Caco-2 (cell line): ENCODE measurements around the gene GPX4. TPM values are rescaled to one million over a fixed set of nuclear protein-coding genes. Genes with fewer than 3 reads are reported as not detected.

Experiments
- BruUV-seq: library from RNA; stranded (reverse); fragments of 400-500 nt; replicated peaks from 2 replicates; lab custom pipeline; 2021; lab: Mats Ljungman, UMichigan
- CTCF ChIA-PET: fragments of 300-600 bp; sonication (Branson Sonifier 250); formaldehyde crosslinking; loops from one replicate; lab custom pipeline; 2022; ENCODE audit warnings: antibody characterized with exemption; lab: Charles Lee
- POLR2A ChIA-PET: fragments of 300-600 bp; sonication (Branson Sonifier 250); formaldehyde crosslinking; loops from one replicate; lab custom pipeline; 2022; ENCODE audit warnings: antibody characterized with exemption; lab: Charles Lee
- DNase-seq, 2 experiments: peaks; one replicate each; pipeline versions ENCODE4 v3.0.0 to v3.0.0-alpha.2; 2020 to 2022
- H3K27me3 ChIP-seq: replicated peaks from 2 replicates; pipeline ENCODE4 v1.6.0; 2011; ENCODE audit warnings: low read length; ENCODE audit not compliant: control insufficient read depth, insufficient read depth
- H3K36me3 ChIP-seq: 2 replicates; pipeline ENCODE4 v1.5.1; 2011; ENCODE audit warnings: low read length; ENCODE audit not compliant: control insufficient read depth, insufficient read depth
- H3K4me1 ChIP-seq: fragments of 250-450 bp; sonication (Bioruptor Pico); 2 replicates; pipeline ENCODE4 v1.5.1; 2020; ENCODE audit warnings: mild to moderate bottlenecking
- H3K4me3 ChIP-seq: 2 replicates; pipeline ENCODE4 v1.5.1; 2011; ENCODE audit warnings: low read depth, mild to moderate bottlenecking, control low read depth, low read length
- H3K9me3 ChIP-seq: fragments of 250-450 bp; sonication (Bioruptor Pico); 2 replicates; pipeline ENCODE4 v1.5.1; 2020; ENCODE audit warnings: mild to moderate bottlenecking, moderate library complexity
- H3K27ac Mint-ChIP-seq: one replicate; pipeline ENCODE4 v1.8.0; 2022; ENCODE audit warnings: mixed read lengths; ENCODE audit not compliant: unreplicated experiment
- H3K27me3 Mint-ChIP-seq: one replicate; pipeline ENCODE4 v1.8.0; 2022; ENCODE audit warnings: mixed read lengths; ENCODE audit not compliant: insufficient read depth, unreplicated experiment
- H3K36me3 Mint-ChIP-seq: one replicate; pipeline ENCODE4 v1.8.0; 2022; ENCODE audit warnings: mild to moderate bottlenecking, mixed read lengths; ENCODE audit not compliant: insufficient read depth, unreplicated experiment
- H3K4me1 Mint-ChIP-seq: one replicate; pipeline ENCODE4 v1.8.0; 2022; ENCODE audit warnings: low read depth, mixed read lengths; ENCODE audit not compliant: unreplicated experiment
- H3K4me3 Mint-ChIP-seq: one replicate; pipeline ENCODE4 v1.8.0; 2022; ENCODE audit warnings: mild to moderate bottlenecking, moderate library complexity, mixed read lengths; ENCODE audit not compliant: unreplicated experiment
- H3K9me3 Mint-ChIP-seq: one replicate; pipeline ENCODE4 v1.8.0; 2022; ENCODE audit warnings: mixed read lengths; ENCODE audit not compliant: unreplicated experiment
- intact Hi-C: fragments of 100-400 bp; cut with micrococcal nuclease; formaldehyde crosslinking; loops from one replicate; pipeline ENCODE4 v1.10.0; 2022; ENCODE audit not compliant: unreplicated experiment
- total RNA-seq: library from RNA; stranded (reverse); gene quantifications from 2 replicates; pipeline ENCODE4 v1.2.3, GENCODE V29; 2022
- TF ChIP-seq, protein P1 (sequence below), 2 experiments: fragments of 200-600 bp in 1 of 2; IDR thresholded peaks; 1 replicate in 1 of 2; 2 replicates in 1 of 2; pipeline versions ENCODE4 v1.5.1 to v1.8.0; 2011 to 2022; ENCODE audit warnings: antibody characterized with exemption in 1 of 2, control low read depth in 1 of 2, inconsistent platforms in 1 of 2, low read depth in 1 of 2, low read length in 1 of 2, mild to moderate bottlenecking in 1 of 2, moderate library complexity in 1 of 2; ENCODE audit not compliant: insufficient read depth in 1 of 2, severe bottlenecking in 1 of 2, unreplicated experiment in 1 of 2

The GPX4 gene
- total RNA-seq, 1 experiment from 2014 or later, result 500 TPM

DNA sequence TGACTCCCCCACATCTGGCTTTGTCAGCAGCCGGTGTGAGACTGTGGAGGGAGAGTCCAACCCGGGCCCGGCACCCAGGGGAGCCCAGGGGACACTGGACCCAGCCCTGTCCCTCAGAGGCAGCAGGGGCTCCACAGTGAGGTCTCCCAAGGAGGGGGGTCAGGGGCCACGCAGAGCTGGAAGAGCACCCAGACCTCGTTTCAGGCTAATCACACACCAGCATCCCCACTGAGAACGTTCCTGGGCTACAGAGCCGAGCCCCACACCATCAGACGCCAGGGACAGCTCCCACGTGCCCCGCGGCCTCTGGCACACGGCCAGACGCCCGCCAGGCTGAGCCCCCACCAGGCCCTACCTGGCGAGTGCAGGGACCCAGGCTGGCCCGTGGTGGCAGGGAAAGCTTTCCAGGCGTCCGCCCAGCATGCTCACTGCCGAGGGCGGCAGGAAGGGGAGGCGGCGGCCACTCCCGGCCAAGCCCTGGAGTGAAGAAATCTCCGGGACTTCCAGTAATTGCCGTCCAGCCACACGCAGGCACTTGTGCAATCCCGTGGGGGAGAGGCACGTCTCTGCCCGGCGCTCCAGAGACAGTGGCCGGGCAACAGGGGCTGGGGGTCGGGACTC, 51.0 kb downstream of the GPX4 start:
- H3K9me3 Mint-ChIP-seq, result no peaks in the 10 kb centered on the region
- H3K4me1 Mint-ChIP-seq, result no peaks in the 10 kb centered on the region
- TF ChIP-seq, protein P1, sequence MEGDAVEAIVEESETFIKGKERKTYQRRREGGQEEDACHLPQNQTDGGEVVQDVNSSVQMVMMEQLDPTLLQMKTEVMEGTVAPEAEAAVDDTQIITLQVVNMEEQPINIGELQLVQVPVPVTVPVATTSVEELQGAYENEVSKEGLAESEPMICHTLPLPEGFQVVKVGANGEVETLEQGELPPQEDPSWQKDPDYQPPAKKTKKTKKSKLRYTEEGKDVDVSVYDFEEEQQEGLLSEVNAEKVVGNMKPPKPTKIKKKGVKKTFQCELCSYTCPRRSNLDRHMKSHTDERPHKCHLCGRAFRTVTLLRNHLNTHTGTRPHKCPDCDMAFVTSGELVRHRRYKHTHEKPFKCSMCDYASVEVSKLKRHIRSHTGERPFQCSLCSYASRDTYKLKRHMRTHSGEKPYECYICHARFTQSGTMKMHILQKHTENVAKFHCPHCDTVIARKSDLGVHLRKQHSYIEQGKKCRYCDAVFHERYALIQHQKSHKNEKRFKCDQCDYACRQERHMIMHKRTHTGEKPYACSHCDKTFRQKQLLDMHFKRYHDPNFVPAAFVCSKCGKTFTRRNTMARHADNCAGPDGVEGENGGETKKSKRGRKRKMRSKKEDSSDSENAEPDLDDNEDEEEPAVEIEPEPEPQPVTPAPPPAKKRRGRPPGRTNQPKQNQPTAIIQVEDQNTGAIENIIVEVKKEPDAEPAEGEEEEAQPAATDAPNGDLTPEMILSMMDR (IDR thresholded peaks at IDR 0.05; ENCODE audit: insufficient read depth in 1 of 2, low read depth in 1 of 2, low read length in 1 of 2, severe bottlenecking in 1 of 2, unreplicated experiment in 1 of 2), result no peak
- no peak overlapping the region for H3K4me3 ChIP-seq
- H3K27me3 Mint-ChIP-seq, result no peaks in the 10 kb centered on the region
- H3K36me3 ChIP-seq, result peaks cover 2% of the 10 kb centered on the region; the same call in 1 of the 2 replicates
- intact Hi-C loops, result no loop called here
- no peaks in the 10 kb centered on the region for H3K4me1 ChIP-seq
- peaks cover 33% of the 10 kb centered on the region for H3K36me3 Mint-ChIP-seq
- H3K4me3 Mint-ChIP-seq, result no peak overlapping the region
- no peak overlapping the region for H3K27ac Mint-ChIP-seq
- no peaks in the 10 kb centered on the region for H3K27me3 ChIP-seq
- no peak for DNase-seq
- no TSS peak for BruUV-seq
- ChIA-PET CTCF (interaction anchor here (0.5 kb wide), 1 partner anchor 113 kb away, joined by 3 read pairs; no protein-coding TSS in a partner anchor), POLR2A (no interaction called here)
- no peaks in the 10 kb centered on the region for H3K9me3 ChIP-seq

DNA sequence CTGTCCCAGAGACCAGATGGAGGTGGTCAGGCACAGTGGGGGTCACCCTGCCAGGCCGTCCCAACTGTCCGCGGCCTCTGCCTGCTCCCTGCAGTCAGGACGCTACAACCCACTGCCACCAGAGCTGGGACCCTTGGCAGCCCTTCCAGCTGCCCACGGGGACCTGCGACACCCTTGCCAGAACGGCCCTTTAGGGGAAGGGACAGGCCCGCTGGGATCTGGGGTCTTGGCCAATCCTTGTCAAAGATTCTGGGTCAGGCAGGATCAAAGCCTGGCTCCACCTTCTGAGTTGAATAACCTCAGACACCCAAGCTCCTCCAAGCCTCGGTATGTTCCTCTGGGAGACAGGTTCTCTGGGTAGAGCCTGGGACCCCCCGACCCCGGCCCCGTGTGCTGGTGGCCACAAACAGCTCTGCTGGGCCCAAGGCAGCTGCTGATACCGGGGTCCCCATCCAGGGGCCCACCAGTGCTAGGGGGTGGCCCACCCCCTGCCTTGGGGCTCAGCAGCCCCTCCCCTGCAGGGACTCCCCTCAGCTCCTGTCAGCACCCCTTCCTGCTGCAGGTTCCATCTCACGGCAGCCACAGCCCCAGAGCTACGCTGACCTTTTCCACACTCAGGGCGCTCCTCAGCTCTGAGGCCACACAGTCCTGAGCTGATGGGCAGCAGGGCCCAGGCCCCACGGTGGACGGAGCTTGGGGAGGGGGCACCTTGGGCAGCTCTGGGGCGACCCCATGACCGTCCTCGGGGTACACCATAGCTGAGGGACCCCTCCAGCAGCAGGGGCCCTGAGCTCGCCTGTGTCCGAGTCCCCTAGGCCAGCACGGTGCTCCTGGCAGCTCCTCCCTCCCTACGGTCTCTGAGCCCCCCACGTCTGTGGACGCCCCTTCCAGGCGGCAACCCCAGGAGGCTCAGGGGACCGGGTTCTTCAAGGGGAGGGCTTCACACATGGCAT, 51.8 kb downstream of the GPX4 start:
- H3K4me1 Mint-ChIP-seq, result no peaks in the 10 kb centered on the region
- no peaks in the 10 kb centered on the region for H3K4me1 ChIP-seq
- TF ChIP-seq, protein P1 (IDR thresholded peaks at IDR 0.05; ENCODE audit: insufficient read depth in 1 of 2, low read depth in 1 of 2, low read length in 1 of 2, severe bottlenecking in 1 of 2, unreplicated experiment in 1 of 2), result no peak
- peaks cover 3% of the 10 kb centered on the region for H3K36me3 ChIP-seq
- ChIA-PET POLR2A (no interaction called here), CTCF (interaction anchor here (0.5 kb wide), 1 partner anchor 114 kb away, joined by 3 read pairs; no protein-coding TSS in a partner anchor)
- no peak overlapping the region for H3K27ac Mint-ChIP-seq
- no peaks in the 10 kb centered on the region for H3K9me3 Mint-ChIP-seq
- H3K27me3 ChIP-seq, result no peaks in the 10 kb centered on the region
- DNase-seq, result no peak
- peaks cover 33% of the 10 kb centered on the region for H3K36me3 Mint-ChIP-seq
- no peaks in the 10 kb centered on the region for H3K27me3 Mint-ChIP-seq
- intact Hi-C loops, result no loop called here
- H3K9me3 ChIP-seq, result no peaks in the 10 kb centered on the region
- no peak overlapping the region for H3K4me3 Mint-ChIP-seq
- no TSS peak for BruUV-seq
- H3K4me3 ChIP-seq, result no peak overlapping the region

Other genes with a start within 250 kb of the GPX4 start
- 4.4 and 6.1 TPM in 2 replicates for gene CFD, start 244.3 kb upstream of the GPX4 start, total RNA-seq
- gene MED16, start 210.8 kb upstream of the GPX4 start, total RNA-seq, result 64.3 and 69.1 TPM in 2 replicates
- gene RNU6-9, start 210.5 kb upstream of the GPX4 start, total RNA-seq, result not detected in 2 replicates
- gene R3HDM4, start 190.8 kb upstream of the GPX4 start, total RNA-seq, result 57.7 and 60.4 TPM in 2 replicates
- 13.0 and 16.6 TPM in 2 replicates for gene KISS1R, start 186.7 kb upstream of the GPX4 start, total RNA-seq
- 217 and 239 TPM in 2 replicates for gene ARID3A, start 178.0 kb upstream of the GPX4 start, total RNA-seq
- 89.5 and 96.8 TPM in 2 replicates for gene WDR18, start 119.6 kb upstream of the GPX4 start, total RNA-seq
- gene GRIN3B, start 103.6 kb upstream of the GPX4 start, total RNA-seq, result 0.41 and 0.49 TPM in 2 replicates
- gene TMEM259, start 82.9 kb upstream of the GPX4 start, total RNA-seq, result 148 and 154 TPM in 2 replicates
- gene RNU6-2, start 82.5 kb upstream of the GPX4 start, total RNA-seq, result not detected in 2 replicates
- gene CNN2, start 77.4 kb upstream of the GPX4 start, total RNA-seq, result 194 and 221 TPM in 2 replicates
- gene ABCA7, start 63.9 kb upstream of the GPX4 start, total RNA-seq, result 43.5 and 45.9 TPM in 2 replicates
- 38.6 and 43.3 TPM in 2 replicates for gene ARHGAP45, start 36.8 kb upstream of the GPX4 start, total RNA-seq
- 264 and 272 TPM in 2 replicates for gene POLR2E, start 8.6 kb upstream of the GPX4 start, total RNA-seq
- 37.3 and 41.2 TPM in 2 replicates for gene SBNO2, start 70.3 kb downstream of the GPX4 start, total RNA-seq
- gene STK11, start 101.8 kb downstream of the GPX4 start, total RNA-seq, result 56.7 and 58.1 TPM in 2 replicates
- gene CBARP, start 134.0 kb downstream of the GPX4 start, total RNA-seq, result 7.3 and 9.7 TPM in 2 replicates
- 126 and 140 TPM in 2 replicates for gene ATP5F1D, start 137.8 kb downstream of the GPX4 start, total RNA-seq
- gene MIDN, start 144.6 kb downstream of the GPX4 start, total RNA-seq, result 125 and 128 TPM in 2 replicates
- gene CIRBP, start 165.3 kb downstream of the GPX4 start, total RNA-seq, result 289 and 331 TPM in 2 replicates
- gene FAM174C, start 171.5 kb downstream of the GPX4 start, total RNA-seq, result 51.0 and 56.3 TPM in 2 replicates
- 18.6 and 20.6 TPM in 2 replicates for gene EFNA2, start 181.9 kb downstream of the GPX4 start, total RNA-seq